SK-N-SH (cell line): ENCODE results near the gene RAE1. TPM values are rescaled to one million over a fixed set of nuclear protein-coding genes. Genes with fewer than 3 reads are reported as not detected.
"Not testable (repeated sequence)": the region's sequence is repeated elsewhere in the genome, so short reads cannot be mapped to it uniquely, and the experiment has no call there.

ENCODE experiments used
- CTCF ChIA-PET: fragments of 300-600, 350-600 bp; formaldehyde crosslinking; extraction: SDS; loops from one replicate; lab custom pipeline; 2021; lab: Yijun Ruan, JAX
- POLR2A ChIA-PET: fragments of 350-600 bp; sonication (Branson Sonifier 250); formaldehyde crosslinking; extraction: SDS; loops from one replicate; lab custom pipeline; 2020; ENCODE audit warnings: antibody characterized with exemption, inconsistent platforms; lab: Yijun Ruan, JAX
- DNase-seq: peaks from one replicate; pipeline ENCODE4 v3.0.0; 2012
- H2AFZ ChIP-seq: fragments of 200-600 bp; sonication (generic); 2 replicates; pipeline ENCODE4 v1.8.1; 2016; ENCODE audit warnings: antibody characterized with exemption, mild to moderate bottlenecking, low read depth
- H3F3A ChIP-seq: fragments of 200-600 bp; sonication (generic); replicated peaks from 2 replicates; pipeline ENCODE3; 2016; ENCODE audit warnings: antibody characterized with exemption, mild to moderate bottlenecking; ENCODE audit not compliant: insufficient read depth
- H3K27ac ChIP-seq, 2 experiments: fragments of 200-500 bp in 1 of 2; fragments of 200-600 bp in 1 of 2; sonication (Bioruptor generic) in 1 of 2; sonication (generic), shearing (Covaris generic) in 1 of 2; 2 replicates each; pipeline versions ENCODE4 v1.5.1 to v1.6.1; 2014 to 2016; ENCODE audit warnings: low read depth in 2 of 2, inconsistent platforms in 1 of 2, low read length in 1 of 2, mild to moderate bottlenecking in 1 of 2, mixed read lengths in 1 of 2
- H3K27me3 ChIP-seq: fragments of 200-600 bp; sonication (generic), shearing (Covaris generic); 2 replicates; pipeline ENCODE4 v1.6.1; 2016; ENCODE audit warnings: mixed run types; ENCODE audit not compliant: insufficient read depth
- H3K36me3 ChIP-seq, 2 experiments: fragments of 200-500 bp in 1 of 2; fragments of 200-600 bp in 1 of 2; sonication (Bioruptor generic) in 1 of 2; sonication (generic) in 1 of 2; replicated peaks in 1 of 2; 2 replicates each; pipeline versions ENCODE3 to v1.5.1; 2014 to 2016; ENCODE audit warnings: low read length in 1 of 2, mild to moderate bottlenecking in 1 of 2; ENCODE audit not compliant: insufficient read depth in 2 of 2, control insufficient read depth in 1 of 2
- H3K4me1 ChIP-seq, 2 experiments: fragments of 200-500 bp in 1 of 2; fragments of 200-600 bp in 1 of 2; sonication (Bioruptor generic) in 1 of 2; sonication (generic), shearing (Covaris generic) in 1 of 2; 2 replicates each; pipeline versions ENCODE4 v1.5.1 to v1.6.1; 2014 to 2016; ENCODE audit warnings: low read depth in 1 of 2, low read length in 1 of 2, mixed run types in 1 of 2; ENCODE audit not compliant: insufficient read depth in 2 of 2, control insufficient read depth in 1 of 2
- H3K4me2 ChIP-seq: fragments of 200-600 bp; sonication (generic), shearing (Covaris generic); 2 replicates; pipeline ENCODE4 v1.6.1; 2017; ENCODE audit warnings: mixed run types
- H3K4me3 ChIP-seq, 2 experiments: fragments of 200-500 bp in 1 of 2; fragments of 200-600 bp in 1 of 2; sonication (Bioruptor generic) in 1 of 2; sonication (generic), shearing (Covaris generic) in 1 of 2; 2 replicates each; pipeline versions ENCODE4 v1.5.1 to v1.8.1; 2014 to 2016; ENCODE audit warnings: low read depth in 2 of 2, inconsistent platforms in 1 of 2, low read length in 1 of 2, mild to moderate bottlenecking in 1 of 2, mixed read lengths in 1 of 2, moderate library complexity in 1 of 2
- H3K79me2 ChIP-seq: fragments of 200-600 bp; sonication (generic); 2 replicates; pipeline ENCODE4 v1.8.1; 2017; ENCODE audit warnings: mild to moderate bottlenecking; ENCODE audit not compliant: insufficient read depth
- H3K9ac ChIP-seq: fragments of 200-600 bp; sonication (generic); 2 replicates; pipeline ENCODE4 v1.6.1; 2017; ENCODE audit warnings: mixed run types
- H3K9me2 ChIP-seq: fragments of 200-600 bp; sonication (generic); 2 replicates; pipeline ENCODE4 v1.6.1; 2017; ENCODE audit warnings: mixed run types
- H3K9me3 ChIP-seq: fragments of 200-600 bp; sonication (generic); 2 replicates; pipeline ENCODE4 v1.6.1; 2017; ENCODE audit warnings: mixed run types, mild to moderate bottlenecking, moderate library complexity
- H4K20me1 ChIP-seq: fragments of 200-600 bp; sonication (generic); 2 replicates; pipeline ENCODE4 v1.6.1; 2017; ENCODE audit warnings: mild to moderate bottlenecking, mixed run types; ENCODE audit not compliant: insufficient read depth
- CTCF ChIP-seq: fragments of 200-600 bp; sonication (generic); IDR thresholded peaks from 2 replicates; pipeline ENCODE4 v1.6.1; 2017; ENCODE audit warnings: antibody characterized with exemption, mild to moderate bottlenecking, moderate library complexity
- FOSL2 ChIP-seq: IDR thresholded peaks from 2 replicates; pipeline ENCODE4 v1.4.0; 2012; ENCODE audit warnings: low read depth, mild to moderate bottlenecking, moderate library complexity, borderline replicate concordance
- FOXM1 ChIP-seq: IDR thresholded peaks from 2 replicates; pipeline ENCODE4 v1.4.0; 2012; ENCODE audit warnings: low read depth, mild to moderate bottlenecking
- MEF2A ChIP-seq: IDR thresholded peaks from 2 replicates; pipeline ENCODE4 v1.4.0; 2012; ENCODE audit warnings: low read depth, borderline replicate concordance
- POLR2AphosphoS5 ChIP-seq: IDR thresholded peaks from 2 replicates; pipeline ENCODE4 v1.6.1; 2012; ENCODE audit warnings: low read depth, low read length
- RFX5 ChIP-seq: IDR thresholded peaks from 2 replicates; pipeline ENCODE4 v1.6.1; 2012; ENCODE audit warnings: mild to moderate bottlenecking, improper control_type of control experiment, low read length
- TAF1 ChIP-seq: IDR thresholded peaks from 2 replicates; pipeline ENCODE4 v1.6.1; 2012; ENCODE audit warnings: low read depth, mild to moderate bottlenecking, low read length, moderate library complexity, borderline replicate concordance
- YY1 ChIP-seq: IDR thresholded peaks from 2 replicates; pipeline ENCODE4 v1.4.0; 2012; ENCODE audit warnings: low read depth, mild to moderate bottlenecking
- WGBS: methylation state at CpG from one replicate; pipeline ENCODE4 v1.1.6; 2017; ENCODE audit warnings: low lambda C conversion rate; 5-methylcytosine and 5-hydroxymethylcytosine counted together
- polyA plus RNA-seq, 3 experiments: library from polyadenylated mRNA; depleted of rRNA; stranded (reverse); fragments of >200 nt; gene quantifications; 2 replicates each; pipeline ENCODE4 v1.2.3, GENCODE V29; 2012

RAE1 gene
- polyA plus RNA-seq, 1 of the 3 experiments (the other 2 are of a cell fraction): 82.4 TPM

- Histone ChIP-seq H3K9me2 (no peaks in the 10 kb centered on the region), H3K36me3 (no peaks in the 10 kb centered on the region), H3K4me2 (no peak overlapping the region), H3F3A (peaks cover 17% of the 10 kb centered on the region), H3K27ac (no peak overlapping the region), H3K9me3 (no peaks in the 10 kb centered on the region), H2AFZ (no peak overlapping the region), H3K79me2 (peaks cover 13% of the 10 kb centered on the region), H3K4me1 (peaks cover 0 to 8% of the 10 kb centered on the region in 2 experiments; a peak in 2 of 4 replicates), H4K20me1 (no peaks in the 10 kb centered on the region; the same call in 1 of the 2 replicates), H3K9ac (no peak overlapping the region), H3K27me3 (no peaks in the 10 kb centered on the region; the same call in 1 of the 2 replicates), H3K4me3 (no peak overlapping the region)
- 68% methylated on average over 4 of the region's 4 CpGs for WGBS
- no peak for DNase-seq
- TF ChIP-seq YY1: no peak
- no peak for TF ChIP-seq TAF1
- TF ChIP-seq FOSL2: no peak
- TF ChIP-seq FOXM1: no peak
- TF ChIP-seq CTCF: no peak
- no peak for TF ChIP-seq POLR2AphosphoS5
- TF ChIP-seq RFX5: no peak
- TF ChIP-seq MEF2A: no peak
- CTCF ChIA-PET: interaction anchor here (1.1 to 11.2 kb wide), 9 partner anchors 12 to 353 kb away, joined by 3 to 187 read pairs (median 4); partner anchors contain the start of genes RBM38 and SPO11
- POLR2A ChIA-PET: no interaction called here
These were observed 3.7 kb upstream of the RAE1 start for GRCh38 chr20:57347393-57347792.

- POLR2A ChIA-PET: not testable (repeated sequence)
These were observed 2.7 kb upstream of the RAE1 start for GRCh38 chr20:57348200-57348921.

GRCh38 chr20:57348922-57349574 is 2.0 kb upstream of the RAE1 start:
- Histone ChIP-seq H3K4me1 (peaks cover 0 to 13% of the 10 kb centered on the region in 2 experiments; a peak in 2 of 4 replicates), H3K36me3 (peaks cover 0 to 10% of the 10 kb centered on the region in 2 experiments), H4K20me1 (peaks cover 11% of the 10 kb centered on the region), H3K79me2 (peaks cover 30% of the 10 kb centered on the region), H3F3A (peaks cover 17% of the 10 kb centered on the region)
- H3K4me2 ChIP-seq, H3K27me3 ChIP-seq, H3K9me2 ChIP-seq, H3K27ac ChIP-seq, H3K4me3 ChIP-seq, POLR2A ChIA-PET, H3K9me3 ChIP-seq, H3K9ac ChIP-seq, DNase-seq, H2AFZ ChIP-seq: not testable (repeated sequence)
- CTCF ChIA-PET: interaction anchor here (1.3 to 11.2 kb wide), 4 partner anchors 19 to 798 kb away, joined by 3 to 187 read pairs (median 41); partner anchors contain the start of gene SPO11
- WGBS: 87% methylated on average over 17 of the region's 21 CpGs

More at GRCh38 chr20:57348200-57348921, 2.7 kb upstream of the RAE1 start:
- not testable (repeated sequence) for H3K4me2 ChIP-seq, H2AFZ ChIP-seq, H3K9me3 ChIP-seq, H3K27ac ChIP-seq, H3K27me3 ChIP-seq, H3K9me2 ChIP-seq, H3K9ac ChIP-seq, H3K4me3 ChIP-seq, DNase-seq, H4K20me1 ChIP-seq, H3K36me3 ChIP-seq
- H3F3A ChIP-seq: peaks cover 17% of the 10 kb centered on the region
- WGBS: 91% methylated on average over 9 of the region's 47 CpGs
- CTCF ChIA-PET: interaction anchor here (1.1 to 11.2 kb wide), 5 partner anchors 13 to 798 kb away, joined by 3 to 187 read pairs (median 26); partner anchors contain the start of gene SPO11
- H3K79me2 ChIP-seq: peaks cover 23% of the 10 kb centered on the region
- H3K4me1 ChIP-seq: peaks cover 0 to 13% of the 10 kb centered on the region in 2 experiments; a peak in 2 of 4 replicates
